Cardiac fibroblast (primary cell): ENCODE results near the gene PTPN9.
"Not testable (repeated sequence)": the region's sequence is repeated elsewhere in the genome, so short reads cannot be mapped to it uniquely, and the experiment has no call there.

Experiments used
- DNase-seq, 2 donors: peaks; one replicate each; pipeline versions ENCODE4 v3.0.0 to v3.0.0-alpha.2; 2010; ENCODE audit warnings: low read depth in 2 of 2
- H3K4me3 ChIP-seq, 2 donors: replicated peaks in 1 of 2; 1 replicate in 1 of 2; 2 replicates in 1 of 2; pipeline ENCODE4 v1.5.1; 2011; ENCODE audit warnings: low read depth in 2 of 2, low read length in 2 of 2, mild to moderate bottlenecking in 2 of 2, moderate library complexity in 1 of 2
- TF ChIP-seq, protein P1 (sequence below): IDR thresholded peaks from one replicate; pipeline ENCODE4 v1.5.1; 2011; ENCODE audit warnings: low read depth, mild to moderate bottlenecking, low read length, inconsistent platforms

PTPN9 gene

DNA sequence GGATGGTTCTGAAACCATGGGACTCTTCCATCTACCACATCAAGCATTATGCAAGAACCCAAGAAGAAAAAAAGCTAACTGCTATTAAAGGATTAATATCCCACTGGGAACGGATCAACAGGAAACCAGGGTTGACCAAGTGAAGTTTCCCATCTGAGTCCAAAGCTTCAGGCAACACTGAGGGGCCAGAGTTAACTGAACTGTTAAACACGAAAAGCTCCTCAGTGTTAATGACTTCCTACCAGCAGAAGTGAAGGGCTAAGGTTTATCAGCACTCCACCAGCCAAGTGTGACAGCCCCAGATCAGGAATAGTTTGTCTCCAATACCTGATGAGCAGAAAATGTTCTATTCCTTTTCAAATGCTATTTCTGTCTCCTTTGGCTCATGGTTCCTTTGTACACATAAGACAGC, 36.7 kb downstream of the PTPN9 start:
- no peak overlapping the region for H3K4me3 ChIP-seq
- TF ChIP-seq, protein P1, sequence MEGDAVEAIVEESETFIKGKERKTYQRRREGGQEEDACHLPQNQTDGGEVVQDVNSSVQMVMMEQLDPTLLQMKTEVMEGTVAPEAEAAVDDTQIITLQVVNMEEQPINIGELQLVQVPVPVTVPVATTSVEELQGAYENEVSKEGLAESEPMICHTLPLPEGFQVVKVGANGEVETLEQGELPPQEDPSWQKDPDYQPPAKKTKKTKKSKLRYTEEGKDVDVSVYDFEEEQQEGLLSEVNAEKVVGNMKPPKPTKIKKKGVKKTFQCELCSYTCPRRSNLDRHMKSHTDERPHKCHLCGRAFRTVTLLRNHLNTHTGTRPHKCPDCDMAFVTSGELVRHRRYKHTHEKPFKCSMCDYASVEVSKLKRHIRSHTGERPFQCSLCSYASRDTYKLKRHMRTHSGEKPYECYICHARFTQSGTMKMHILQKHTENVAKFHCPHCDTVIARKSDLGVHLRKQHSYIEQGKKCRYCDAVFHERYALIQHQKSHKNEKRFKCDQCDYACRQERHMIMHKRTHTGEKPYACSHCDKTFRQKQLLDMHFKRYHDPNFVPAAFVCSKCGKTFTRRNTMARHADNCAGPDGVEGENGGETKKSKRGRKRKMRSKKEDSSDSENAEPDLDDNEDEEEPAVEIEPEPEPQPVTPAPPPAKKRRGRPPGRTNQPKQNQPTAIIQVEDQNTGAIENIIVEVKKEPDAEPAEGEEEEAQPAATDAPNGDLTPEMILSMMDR: no peak
- peak in 1 of 2 donors; percentile 25 for DNase-seq

DNA sequence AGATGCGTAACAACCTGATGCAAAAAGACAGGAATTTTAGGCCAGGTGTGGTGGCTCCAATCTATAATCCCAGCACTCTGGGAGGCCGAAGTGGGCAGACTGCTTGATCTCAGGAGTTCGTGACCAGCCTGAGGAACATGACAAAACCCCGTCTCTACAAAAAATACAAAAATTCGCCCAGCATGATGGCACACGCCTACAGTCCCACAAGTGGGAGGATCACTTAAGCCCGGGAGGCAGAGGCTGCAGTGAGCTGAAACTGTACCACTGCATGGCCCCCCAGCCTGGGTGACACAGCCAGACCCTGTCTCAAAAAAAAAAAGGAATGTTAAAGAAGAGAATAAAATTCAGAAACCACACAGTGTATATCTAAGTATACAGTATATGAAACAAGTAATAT, 40.7 kb downstream of the PTPN9 start:
- TF ChIP-seq, protein P1: no peak
- H3K4me3 ChIP-seq: no peak overlapping the region
- DNase-seq: no peak

DNA sequence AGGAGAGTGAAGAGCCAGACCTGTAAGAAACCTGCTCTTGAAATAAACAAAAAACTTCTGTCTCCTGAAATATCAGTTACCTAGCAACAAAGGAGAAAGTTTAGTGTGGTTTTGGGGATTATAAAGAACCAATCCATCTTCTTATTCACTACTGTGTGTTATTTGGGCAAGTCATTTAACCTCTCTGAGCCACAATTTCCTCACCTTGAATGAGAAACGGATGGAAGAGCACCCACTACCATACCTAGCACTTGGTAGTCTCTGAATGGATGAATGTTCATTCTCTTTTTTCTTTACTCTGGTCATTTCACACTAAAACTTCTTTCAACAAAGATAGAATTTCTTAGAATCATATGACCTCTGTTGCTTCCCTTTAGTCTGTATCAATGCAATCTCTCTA, 45.2 kb downstream of the PTPN9 start:
- TF ChIP-seq, protein P1: no peak
- DNase-seq: no peak
- no peak overlapping the region for H3K4me3 ChIP-seq

DNA sequence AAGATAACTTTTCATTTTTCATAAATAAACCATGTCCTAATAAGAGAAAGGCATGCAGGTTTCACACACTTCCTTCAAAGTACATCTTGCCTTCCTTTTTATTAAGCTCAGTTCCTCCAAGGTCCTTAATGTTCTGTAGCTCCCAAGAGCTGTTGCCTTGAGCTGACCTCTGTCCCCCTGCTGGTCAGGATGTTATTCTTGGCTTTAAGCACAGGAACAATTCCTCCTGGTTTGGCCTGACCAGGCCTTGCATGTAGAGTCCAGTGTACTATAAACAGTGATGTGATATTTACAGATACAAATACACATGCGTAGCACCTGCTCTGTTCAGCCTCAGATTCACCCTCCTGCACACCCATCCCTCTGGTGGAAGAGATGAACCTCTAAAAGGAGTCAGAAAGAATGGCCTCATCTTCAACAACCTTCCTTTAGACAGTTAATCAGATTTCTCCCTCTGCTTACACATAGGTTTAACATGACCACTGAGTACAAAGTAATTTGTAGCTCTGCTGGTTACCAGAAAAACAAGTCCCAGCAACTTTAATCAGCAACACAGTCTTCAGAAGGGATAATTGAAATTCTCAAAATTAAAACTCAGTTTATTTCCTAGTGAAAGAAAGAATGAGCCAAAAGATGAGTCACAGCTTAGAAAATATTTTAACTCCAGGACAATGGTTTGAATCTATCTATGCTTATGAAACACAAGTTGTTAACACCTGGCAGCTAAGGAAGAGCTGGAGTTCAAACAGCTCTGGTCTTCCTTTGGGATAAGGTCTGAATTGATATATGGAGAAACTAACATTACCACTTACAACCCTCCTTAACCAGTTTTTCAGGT, 46.5 kb downstream of the PTPN9 start:
- TF ChIP-seq, protein P1: peak; percentile 36
- peak; percentile 84 to 90 for DNase-seq
- no peak overlapping the region for H3K4me3 ChIP-seq

DNA sequence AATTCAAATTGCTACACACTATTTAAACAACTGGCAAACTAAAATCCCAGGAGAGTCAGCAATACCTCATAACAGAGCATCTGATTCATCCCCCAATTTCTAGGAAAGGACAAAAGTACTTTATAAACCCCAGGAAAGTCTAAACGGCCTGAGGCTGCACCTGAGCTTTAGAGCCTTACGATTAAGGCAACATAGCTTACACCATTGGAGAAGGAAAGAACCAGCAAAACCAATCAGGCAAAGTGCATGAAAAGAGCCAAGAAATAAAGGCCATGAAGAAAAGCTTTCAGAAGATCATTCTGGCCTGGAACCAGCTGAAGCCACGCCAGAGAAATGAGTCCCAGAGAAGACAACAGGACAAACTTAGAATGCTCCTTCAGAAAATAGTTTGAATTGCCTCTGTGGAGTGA, 48.1 kb downstream of the PTPN9 start:
- DNase-seq: peak; percentile 68 to 91
- TF ChIP-seq, protein P1: no peak
- no peak overlapping the region for H3K4me3 ChIP-seq

DNA sequence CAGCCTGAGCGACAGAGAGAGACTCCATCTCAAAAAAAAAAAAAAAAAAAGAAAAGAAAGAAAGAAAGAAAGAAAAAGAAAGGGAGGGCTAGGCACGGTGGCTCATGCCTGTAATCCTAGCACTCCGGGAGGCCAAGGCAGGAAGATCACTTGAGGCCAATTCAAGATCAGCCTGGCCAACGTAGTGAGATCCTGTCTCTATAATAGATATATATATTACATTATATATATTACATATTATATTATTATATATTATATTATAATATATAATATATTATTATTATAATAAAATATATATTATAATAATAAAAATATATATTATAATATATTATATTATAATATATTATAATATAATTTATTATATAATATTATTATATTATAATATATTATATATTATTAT, 48.9 kb downstream of the PTPN9 start:
- no peak overlapping the region for H3K4me3 ChIP-seq
- DNase-seq: no peak
- TF ChIP-seq, protein P1: no peak

DNA sequence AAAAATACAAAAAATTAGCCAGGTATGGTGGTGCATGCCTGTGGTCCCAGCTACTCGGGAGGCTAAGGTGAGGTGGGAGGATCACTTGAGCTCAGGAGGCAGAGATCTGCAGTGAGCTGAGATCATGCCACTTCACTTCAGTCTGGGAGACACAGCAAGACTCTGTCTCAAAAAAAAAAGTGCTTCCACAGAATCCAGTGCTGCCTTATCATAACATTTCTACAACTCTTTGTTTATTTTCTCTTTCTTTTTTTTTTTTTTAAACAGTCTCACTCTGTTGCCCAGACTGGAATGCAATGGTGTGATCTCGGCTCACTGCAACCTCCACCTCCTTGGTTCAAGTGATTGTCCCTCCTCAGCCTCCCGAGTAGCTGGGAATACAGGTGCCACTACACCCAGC, 53.4 kb downstream of the PTPN9 start:
- not testable (repeated sequence) for H3K4me3 ChIP-seq, DNase-seq
